Central memory CD8-positive, alpha-beta T cell (primary cell): Measurements from ENCODE around the gene FOXL2.

ENCODE experiments used
- ATAC-seq: fragments of 150-1000 bp; cut with Tn5 transposase; replicated peaks from 2 replicates; pipeline ENCODE4 v1.10.0; 2022; ENCODE audit warnings: mild to moderate bottlenecking, moderate FRiP score, moderate number of reproducible peaks; ENCODE audit not compliant: poor library complexity, severe bottlenecking; ENCODE audit errors: extremely low read depth
- DNase-seq, 2 donors: peaks; one replicate each; pipeline ENCODE4 v3.0.0; 2021; ENCODE audit warnings: low spot score in 2 of 2
- H3K27ac Mint-ChIP-seq: one replicate; pipeline ENCODE4 v1.8.0; 2022; ENCODE audit warnings: low read depth, mild to moderate bottlenecking, moderate library complexity, mixed read lengths
- H3K27me3 Mint-ChIP-seq: one replicate; pipeline ENCODE4 v1.8.0; 2022; ENCODE audit warnings: mixed read lengths
- H3K36me3 Mint-ChIP-seq: one replicate; pipeline ENCODE4 v1.8.0; 2022; ENCODE audit warnings: mild to moderate bottlenecking, moderate library complexity, mixed read lengths; ENCODE audit not compliant: insufficient read depth
- H3K4me1 Mint-ChIP-seq: one replicate; pipeline ENCODE4 v1.8.0; 2022; ENCODE audit warnings: mixed read lengths
- H3K4me3 Mint-ChIP-seq: one replicate; pipeline ENCODE4 v1.8.0; 2022; ENCODE audit warnings: mild to moderate bottlenecking, moderate library complexity, mixed read lengths
- H3K9me3 Mint-ChIP-seq: one replicate; pipeline ENCODE4 v1.8.0; 2022; ENCODE audit warnings: mixed read lengths

The FOXL2 gene

DNA sequence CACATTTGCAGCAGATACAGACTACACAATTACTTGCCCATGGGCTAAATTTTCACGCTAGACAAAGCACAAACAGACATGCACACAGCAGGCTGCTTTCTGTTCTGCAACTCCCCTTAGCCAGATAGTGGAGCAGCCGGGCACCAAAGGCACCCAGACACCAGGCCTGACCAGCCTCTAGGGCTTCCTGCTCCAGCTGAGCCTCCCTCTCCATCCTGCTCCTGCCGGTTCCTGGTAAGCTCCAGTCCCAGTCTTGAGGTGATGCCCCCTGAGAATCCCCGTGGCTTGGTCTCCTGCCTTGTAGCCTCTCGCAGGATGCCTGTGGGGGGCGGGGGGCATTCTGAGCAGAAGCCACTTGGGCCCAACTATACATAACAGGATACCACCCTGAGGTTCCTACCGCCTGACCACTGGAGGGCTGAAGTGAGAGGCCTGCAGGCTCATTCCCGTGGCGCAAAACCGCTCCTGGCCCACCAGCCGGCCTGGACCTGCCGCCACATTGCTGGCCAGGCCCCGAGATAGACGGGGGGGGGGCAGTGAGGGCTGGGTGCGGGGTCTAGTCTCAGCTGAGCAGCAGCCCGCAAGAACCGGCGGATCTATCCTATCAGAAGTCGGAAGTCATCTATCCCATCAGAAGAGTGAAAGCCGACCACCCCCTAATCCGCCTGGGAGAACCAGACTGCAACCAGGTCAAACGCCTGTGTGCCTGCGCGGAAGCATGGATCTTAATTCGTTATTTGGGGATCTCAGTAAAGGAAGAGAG, 3.9 kb downstream of the FOXL2 start:
- Mint-ChIP-seq H3K27ac (no peak overlapping the region), H3K36me3 (peaks cover 2% of the 10 kb centered on the region), H3K27me3 (peaks cover 87% of the 10 kb centered on the region), H3K9me3 (no peaks in the 10 kb centered on the region), H3K4me1 (peaks cover 16% of the 10 kb centered on the region), H3K4me3 (no peak overlapping the region)
- no peak for DNase-seq
- ATAC-seq: no peak

DNA sequence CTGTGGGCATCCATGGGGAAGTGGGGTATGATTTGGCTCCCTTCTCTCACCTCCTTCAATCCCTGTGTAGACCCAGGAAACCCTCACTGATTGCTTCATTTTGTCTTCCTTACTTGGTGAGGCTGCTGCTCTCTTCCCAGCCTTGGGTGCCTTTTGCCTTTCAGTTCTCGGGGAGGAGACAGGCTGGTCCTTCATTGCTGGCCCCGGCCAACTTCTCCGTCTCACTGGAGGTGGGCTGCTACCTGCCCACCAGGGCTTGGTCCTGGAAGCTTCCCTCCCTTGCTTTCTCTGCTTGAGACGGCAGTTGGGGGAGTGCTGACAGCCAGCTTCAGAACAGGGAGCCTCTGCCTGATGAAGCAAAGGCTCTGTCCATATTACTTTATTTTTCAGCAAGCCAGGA, 4.7 kb downstream of the FOXL2 start:
- Mint-ChIP-seq H3K4me3 (no peak overlapping the region), H3K4me1 (peaks cover 22% of the 10 kb centered on the region), H3K27ac (no peak overlapping the region), H3K36me3 (peaks cover 2% of the 10 kb centered on the region), H3K9me3 (no peaks in the 10 kb centered on the region), H3K27me3 (peaks cover 87% of the 10 kb centered on the region)
- DNase-seq: no peak
- no peak for ATAC-seq

DNA sequence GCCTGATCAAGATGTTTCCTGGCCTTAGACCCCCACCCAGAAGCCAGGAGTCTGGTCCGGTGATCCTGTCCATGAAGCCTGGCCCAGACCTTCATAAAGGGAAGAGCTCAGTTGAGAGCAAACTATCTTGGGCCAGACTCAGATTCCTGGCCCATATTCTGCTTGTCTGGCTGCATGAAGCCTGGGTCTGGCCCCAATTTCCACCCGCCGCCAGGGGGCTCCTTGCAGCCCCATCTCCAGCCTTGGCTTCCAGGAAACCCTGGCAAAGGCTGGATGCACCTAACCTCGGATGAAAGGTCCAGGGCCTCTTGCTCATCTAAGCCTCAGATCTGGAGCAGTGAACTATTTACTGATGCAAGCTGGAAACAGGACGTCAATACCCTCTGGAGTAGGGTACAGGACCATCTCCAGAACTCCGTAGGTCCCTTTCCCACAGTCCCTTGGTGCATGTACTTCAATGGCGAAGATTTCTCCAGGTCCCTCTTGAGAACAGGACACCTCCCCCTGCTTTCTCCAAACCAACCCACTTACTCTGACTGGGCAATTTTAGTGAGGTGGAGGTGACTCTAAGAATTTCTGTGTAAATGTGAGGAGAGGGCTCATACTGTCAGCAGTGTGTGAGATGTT, 5.6 kb downstream of the FOXL2 start:
- Mint-ChIP-seq H3K4me3 (no peak overlapping the region), H3K36me3 (no peaks in the 10 kb centered on the region), H3K9me3 (no peaks in the 10 kb centered on the region), H3K27me3 (peaks cover 93% of the 10 kb centered on the region), H3K27ac (no peak overlapping the region), H3K4me1 (peaks cover 25% of the 10 kb centered on the region)
- no peak for DNase-seq
- no peak for ATAC-seq

GRCh38 chr3:138940446-138940845, 6.5 kb downstream of the FOXL2 start:
- Mint-ChIP-seq H3K36me3 (no peaks in the 10 kb centered on the region), H3K27ac (no peak overlapping the region), H3K4me3 (no peak overlapping the region), H3K9me3 (no peaks in the 10 kb centered on the region), H3K27me3 (peaks cover 100% of the 10 kb centered on the region), H3K4me1 (peaks cover 30% of the 10 kb centered on the region)
- DNase-seq: no peak
- no peak for ATAC-seq

- Mint-ChIP-seq H3K4me1 (peaks cover 23% of the 10 kb centered on the region), H3K27ac (no peak overlapping the region), H3K4me3 (peak overlapping the region; percentile 16), H3K27me3 (peaks cover 100% of the 10 kb centered on the region), H3K36me3 (no peaks in the 10 kb centered on the region), H3K9me3 (no peaks in the 10 kb centered on the region)
- ATAC-seq (no peak), DNase-seq (no peak)
Measured at GRCh38 chr3:138939561-138940241, 7.2 kb downstream of the FOXL2 start.

- Mint-ChIP-seq H3K27me3 (peaks cover 100% of the 10 kb centered on the region), H3K4me1 (peaks cover 23% of the 10 kb centered on the region), H3K9me3 (no peaks in the 10 kb centered on the region), H3K4me3 (peak overlapping the region; percentile 40), H3K27ac (no peak overlapping the region), H3K36me3 (no peaks in the 10 kb centered on the region)
- no peak for DNase-seq
- no peak for ATAC-seq
Measured at GRCh38 chr3:138938877-138939560, 7.9 kb downstream of the FOXL2 start.

DNA sequence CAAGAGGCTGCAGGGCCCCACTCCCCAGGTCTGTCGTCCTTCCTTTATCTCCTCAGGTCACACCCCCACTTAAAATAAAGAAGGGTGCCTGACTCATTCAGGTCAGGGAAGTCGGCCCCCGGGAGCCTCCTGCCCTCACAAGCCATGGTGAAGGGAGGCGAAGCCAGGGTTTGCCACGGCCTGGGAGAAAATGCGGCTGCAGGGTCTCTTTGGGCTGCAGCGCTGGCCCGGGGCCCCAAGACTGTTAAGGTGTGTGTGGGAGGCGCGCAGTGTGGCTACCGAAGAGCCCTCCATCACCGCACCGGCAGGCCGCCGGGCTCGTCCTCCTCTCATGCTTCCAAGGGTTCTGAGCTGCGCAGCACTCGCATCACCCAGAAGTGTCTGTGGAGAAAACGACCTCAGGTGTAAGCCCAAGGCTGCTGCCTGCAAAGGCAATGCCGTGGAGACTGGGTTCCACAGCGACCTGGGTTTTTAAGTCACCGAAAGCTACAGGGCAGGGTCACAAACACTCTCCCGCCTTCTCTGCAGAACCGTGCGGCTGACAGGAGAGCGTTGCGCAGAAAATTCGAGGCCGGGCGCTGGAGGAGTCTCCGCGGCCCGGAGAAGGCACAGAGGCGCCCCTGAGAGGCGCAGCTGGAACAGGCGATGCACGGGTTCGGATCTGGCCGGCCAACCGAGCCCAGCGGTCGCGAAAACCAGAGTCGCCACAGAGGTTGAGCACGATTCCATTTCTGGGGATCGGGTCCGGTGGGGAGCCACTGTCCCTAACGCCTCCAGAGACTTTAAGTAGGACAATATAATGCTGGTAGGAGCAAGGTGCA, 8.7 kb downstream of the FOXL2 start:
- Mint-ChIP-seq H3K9me3 (no peaks in the 10 kb centered on the region), H3K27ac (no peak overlapping the region), H3K36me3 (no peaks in the 10 kb centered on the region), H3K4me1 (peaks cover 23% of the 10 kb centered on the region), H3K4me3 (peak overlapping the region; percentile 40), H3K27me3 (peaks cover 100% of the 10 kb centered on the region)
- DNase-seq: no peak
- ATAC-seq: no peak

GRCh38 chr3:138937690-138938055, 9.3 kb downstream of the FOXL2 start:
- Mint-ChIP-seq H3K36me3 (no peaks in the 10 kb centered on the region), H3K9me3 (no peaks in the 10 kb centered on the region), H3K27me3 (peaks cover 100% of the 10 kb centered on the region), H3K4me3 (peak overlapping the region; percentile 40), H3K27ac (no peak overlapping the region), H3K4me1 (peaks cover 23% of the 10 kb centered on the region)
- ATAC-seq (no peak), DNase-seq (no peak)

- ATAC-seq: no peak
- Mint-ChIP-seq H3K9me3 (no peaks in the 10 kb centered on the region), H3K4me3 (peak overlapping the region; percentile 40), H3K4me1 (peaks cover 23% of the 10 kb centered on the region), H3K36me3 (no peaks in the 10 kb centered on the region), H3K27me3 (peaks cover 97% of the 10 kb centered on the region), H3K27ac (no peak overlapping the region)
- no peak for DNase-seq
Measured at GRCh38 chr3:138936741-138937689, 9.9 kb downstream of the FOXL2 start.

DNA sequence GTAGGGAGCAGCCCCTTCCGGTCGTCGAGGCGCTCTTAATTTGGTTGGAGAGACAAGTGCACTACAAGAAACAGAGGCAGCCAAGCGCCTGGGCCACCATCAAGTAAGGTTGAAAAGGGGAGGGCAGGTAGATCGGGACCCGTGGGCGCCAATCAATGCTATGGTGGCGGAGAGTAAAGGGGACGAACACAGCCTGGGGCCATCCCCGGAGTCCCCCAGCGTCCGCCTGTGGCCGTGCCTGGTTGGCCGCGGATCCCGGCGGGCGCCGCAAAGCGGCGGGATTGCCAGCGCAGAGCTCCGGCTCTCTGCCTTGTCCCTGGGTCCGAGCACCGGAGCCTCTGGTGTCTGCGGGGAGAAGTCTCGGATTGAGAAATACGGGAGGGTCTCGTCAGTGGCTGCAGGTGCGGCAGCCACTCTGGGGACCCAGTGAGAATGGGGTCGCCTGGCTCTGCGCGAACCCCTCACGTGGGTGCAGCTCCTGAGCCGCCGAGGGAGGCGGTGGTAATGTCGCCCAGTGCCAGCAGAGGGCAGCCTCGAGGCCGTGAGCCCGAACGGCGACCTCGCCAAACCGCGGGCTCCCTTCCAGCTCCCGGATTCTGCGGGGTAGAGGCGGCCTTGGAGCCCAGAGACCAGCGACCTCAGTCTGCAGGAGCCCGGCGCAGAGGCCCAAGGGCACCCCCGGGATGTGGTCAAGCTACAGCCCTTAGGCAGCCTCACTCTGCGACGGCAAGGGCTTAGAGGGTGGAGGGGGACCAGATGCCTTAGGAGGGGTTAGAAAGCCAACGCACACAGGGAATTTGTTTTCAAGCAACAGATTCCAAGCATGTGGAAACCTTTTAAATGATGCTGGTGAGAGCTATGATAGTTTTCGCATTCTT, 10.8 kb downstream of the FOXL2 start:
- peak; percentile 58 for ATAC-seq
- peak overlapping the region; percentile 76 for H3K4me3 Mint-ChIP-seq
- DNase-seq: peak; percentile 49 to 75
- peaks cover 23% of the 10 kb centered on the region for H3K4me1 Mint-ChIP-seq
- H3K27ac Mint-ChIP-seq: no peak overlapping the region
- peaks cover 88% of the 10 kb centered on the region for H3K27me3 Mint-ChIP-seq
- H3K9me3 Mint-ChIP-seq: no peaks in the 10 kb centered on the region
- no peaks in the 10 kb centered on the region for H3K36me3 Mint-ChIP-seq

- Mint-ChIP-seq H3K4me3 (peak overlapping the region; percentile 76), H3K4me1 (peaks cover 23% of the 10 kb centered on the region), H3K27me3 (peaks cover 87% of the 10 kb centered on the region), H3K27ac (no peak overlapping the region), H3K36me3 (no peaks in the 10 kb centered on the region), H3K9me3 (no peaks in the 10 kb centered on the region)
- DNase-seq: no peak
- ATAC-seq: no peak
Measured at GRCh38 chr3:138935505-138935862, 11.5 kb downstream of the FOXL2 start.
